Muscle layer of colon (tissue), 2 donors: ENCODE results near the gene COL5A1.
"Not testable (repeated sequence)": the region's sequence is repeated elsewhere in the genome, so short reads cannot be mapped to it uniquely, and the experiment has no call there.

ENCODE experiments used
- H3K27ac ChIP-seq: one replicate; pipeline ENCODE4 v1.7.0; 2013; ENCODE audit warnings: low read depth, mild to moderate bottlenecking, low read length, moderate library complexity
- H3K27me3 ChIP-seq, 2 donors: one replicate each; pipeline ENCODE4 v1.7.0; 2013; ENCODE audit warnings: low read length in 2 of 2, mild to moderate bottlenecking in 2 of 2; ENCODE audit not compliant: insufficient read depth in 2 of 2, control insufficient read depth in 1 of 2
- H3K36me3 ChIP-seq: one replicate; pipeline ENCODE4 v1.7.0; 2013; ENCODE audit warnings: mild to moderate bottlenecking, low read length; ENCODE audit not compliant: insufficient read depth
- H3K4me1 ChIP-seq: one replicate; pipeline ENCODE4 v1.7.0; 2013; ENCODE audit warnings: mild to moderate bottlenecking, low read length; ENCODE audit not compliant: insufficient read depth
- H3K4me3 ChIP-seq, 2 donors: one replicate each; pipeline ENCODE4 v1.7.0; 2013; ENCODE audit warnings: low read length in 2 of 2, low read depth in 1 of 2, mild to moderate bottlenecking in 1 of 2, moderate library complexity in 1 of 2
- H3K9ac ChIP-seq: one replicate; pipeline ENCODE4 v1.7.0; 2013; ENCODE audit warnings: low read length
- H3K9me3 ChIP-seq: one replicate; pipeline ENCODE4 v1.7.0; 2013; ENCODE audit warnings: mild to moderate bottlenecking, low read length
- donor health status: abdominal sarcoma.
- donor health status: Adenocarcinoma of cecum.

COL5A1 gene

DNA sequence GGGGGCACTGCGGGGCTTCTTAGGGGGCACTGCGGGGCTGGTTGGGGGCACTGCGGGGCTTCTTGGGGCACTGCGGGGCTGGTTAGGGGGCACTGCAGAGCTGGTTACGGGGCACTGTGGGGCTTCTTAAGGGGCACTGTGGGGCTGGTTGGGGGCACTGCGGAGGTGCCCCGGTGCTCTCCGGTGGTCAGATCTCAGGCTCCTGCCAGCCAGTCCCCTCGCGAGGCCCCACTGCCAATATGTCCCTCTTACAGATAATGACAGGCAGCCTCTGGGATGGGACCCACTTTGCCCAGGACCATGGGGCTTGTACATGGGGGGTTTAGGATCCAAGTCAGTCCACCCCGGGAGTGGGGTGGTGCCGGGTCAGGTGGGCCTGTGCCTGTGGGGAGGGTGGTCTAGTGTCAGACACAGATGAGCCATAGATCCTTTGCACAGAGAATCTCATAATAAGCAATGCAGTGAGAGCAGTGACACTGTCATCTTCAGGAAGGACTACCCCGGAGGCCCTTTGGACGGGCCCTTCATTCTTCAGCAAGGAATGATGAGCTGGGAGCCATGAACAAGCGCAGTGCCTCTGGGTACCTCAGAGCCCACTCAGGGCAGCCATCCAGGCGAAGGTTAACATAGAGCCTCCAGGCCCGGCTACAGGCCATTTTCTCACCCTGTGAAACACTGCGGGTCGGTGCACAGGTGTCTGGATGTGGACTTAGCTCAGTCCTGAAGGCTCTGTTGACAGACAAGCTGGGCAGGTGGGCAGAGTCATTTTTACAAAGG lies 38.2 kb downstream of the COL5A1 start:
- H3K4me1 ChIP-seq, result peaks cover 46% of the 10 kb centered on the region
- H3K27me3 ChIP-seq, result no peaks in the 10 kb centered on the region
- H3K9ac ChIP-seq, result no peak overlapping the region
- no peak overlapping the region for H3K4me3 ChIP-seq
- no peaks in the 10 kb centered on the region for H3K9me3 ChIP-seq
- H3K27ac ChIP-seq, result no peak overlapping the region
- H3K36me3 ChIP-seq, result no peaks in the 10 kb centered on the region

DNA sequence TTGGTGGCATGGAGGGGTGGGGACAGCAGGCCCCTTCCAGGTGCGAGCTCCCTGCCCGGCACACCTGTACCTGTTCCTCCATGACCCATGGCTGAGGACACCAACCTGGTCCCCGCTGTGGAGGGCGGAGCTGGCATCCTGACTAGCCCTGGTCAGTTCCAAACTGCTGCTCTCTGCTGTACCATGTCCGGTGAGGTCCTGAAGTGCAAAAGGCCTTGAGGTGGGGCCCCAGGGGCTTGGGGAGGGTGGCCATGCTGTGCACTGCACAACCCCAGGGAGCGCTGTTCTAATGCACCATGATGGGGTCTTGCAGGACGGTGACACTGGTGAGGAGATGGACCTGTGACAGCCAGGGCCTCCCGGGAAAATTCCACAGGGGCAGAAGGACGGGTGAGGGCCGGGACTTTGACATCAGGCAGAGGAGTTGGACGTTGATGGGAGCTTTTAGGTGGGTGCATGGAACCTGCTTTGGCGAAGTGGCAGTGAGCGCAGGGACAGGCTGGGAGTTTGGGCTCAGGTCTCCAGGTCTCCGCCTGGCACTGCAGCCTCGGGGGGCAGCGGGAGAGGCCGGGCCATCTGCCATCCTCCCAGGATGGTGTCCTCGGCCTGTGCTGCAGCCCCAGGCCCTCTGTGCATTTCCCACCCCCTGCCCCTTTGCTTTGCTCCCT lies 38.9 kb downstream of the COL5A1 start:
- Histone ChIP-seq H3K9me3 (no peaks in the 10 kb centered on the region), H3K9ac (no peak overlapping the region), H3K27ac (no peak overlapping the region), H3K4me3 (no peak overlapping the region), H3K27me3 (no peaks in the 10 kb centered on the region), H3K4me1 (peaks cover 46% of the 10 kb centered on the region), H3K36me3 (no peaks in the 10 kb centered on the region)

DNA sequence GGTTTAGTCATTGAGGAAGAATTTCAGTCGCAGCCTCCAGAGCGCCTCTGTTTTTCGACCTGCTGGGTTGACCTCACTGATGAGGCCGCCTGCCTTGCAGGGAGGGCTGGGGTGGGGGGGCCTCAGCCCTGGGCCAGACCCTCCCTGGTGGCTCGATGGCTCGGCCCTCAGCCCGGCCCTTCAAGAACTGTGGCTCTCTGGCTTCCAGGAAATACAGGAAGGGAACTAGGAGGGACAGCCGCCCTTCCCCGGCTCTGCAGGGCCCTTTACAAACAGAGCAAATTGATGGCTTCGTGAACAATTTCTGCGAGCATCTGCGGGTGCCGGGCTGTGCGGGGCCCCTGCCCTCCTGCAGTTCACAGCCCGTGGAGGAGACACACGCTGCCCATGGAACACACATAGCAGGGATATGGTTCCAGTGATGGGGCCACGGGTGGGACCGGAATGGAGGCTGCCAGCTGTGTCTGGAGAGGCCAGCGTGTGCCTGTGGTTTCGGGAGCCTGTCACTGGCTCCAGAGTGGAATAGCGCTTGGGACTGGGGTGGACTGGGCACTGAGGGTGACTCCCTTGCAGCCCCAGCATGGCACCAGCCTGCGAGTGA lies 39.6 kb downstream of the COL5A1 start:
- Histone ChIP-seq H3K4me1 (peaks cover 46% of the 10 kb centered on the region), H3K27me3 (no peaks in the 10 kb centered on the region), H3K4me3 (no peak overlapping the region), H3K9me3 (no peaks in the 10 kb centered on the region), H3K36me3 (no peaks in the 10 kb centered on the region), H3K9ac (no peak overlapping the region), H3K27ac (no peak overlapping the region)

DNA sequence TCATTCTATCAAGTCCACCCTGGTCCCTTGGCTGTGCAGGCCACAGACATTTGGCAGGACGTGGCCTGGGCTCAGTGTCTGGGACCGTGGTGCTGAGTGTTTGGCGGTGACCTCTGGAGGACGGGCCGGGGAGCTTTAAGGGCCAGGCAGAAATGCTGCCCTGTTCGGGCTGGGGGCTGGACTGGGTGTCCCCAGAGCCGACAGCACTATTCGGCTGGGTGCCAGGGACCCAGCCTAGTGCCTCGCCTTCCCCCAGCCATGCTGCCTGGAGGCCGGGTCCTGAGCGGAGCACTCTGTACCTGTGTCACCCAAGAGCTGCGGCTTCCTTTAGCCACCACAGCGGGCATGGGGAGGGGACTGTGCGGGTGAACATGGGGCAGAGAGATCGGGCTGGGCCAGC lies 40.4 kb downstream of the COL5A1 start:
- Histone ChIP-seq H3K4me1 (peaks cover 46% of the 10 kb centered on the region), H3K27ac (no peak overlapping the region), H3K9me3 (no peaks in the 10 kb centered on the region), H3K27me3 (no peaks in the 10 kb centered on the region), H3K9ac (no peak overlapping the region), H3K36me3 (no peaks in the 10 kb centered on the region), H3K4me3 (no peak overlapping the region)

DNA sequence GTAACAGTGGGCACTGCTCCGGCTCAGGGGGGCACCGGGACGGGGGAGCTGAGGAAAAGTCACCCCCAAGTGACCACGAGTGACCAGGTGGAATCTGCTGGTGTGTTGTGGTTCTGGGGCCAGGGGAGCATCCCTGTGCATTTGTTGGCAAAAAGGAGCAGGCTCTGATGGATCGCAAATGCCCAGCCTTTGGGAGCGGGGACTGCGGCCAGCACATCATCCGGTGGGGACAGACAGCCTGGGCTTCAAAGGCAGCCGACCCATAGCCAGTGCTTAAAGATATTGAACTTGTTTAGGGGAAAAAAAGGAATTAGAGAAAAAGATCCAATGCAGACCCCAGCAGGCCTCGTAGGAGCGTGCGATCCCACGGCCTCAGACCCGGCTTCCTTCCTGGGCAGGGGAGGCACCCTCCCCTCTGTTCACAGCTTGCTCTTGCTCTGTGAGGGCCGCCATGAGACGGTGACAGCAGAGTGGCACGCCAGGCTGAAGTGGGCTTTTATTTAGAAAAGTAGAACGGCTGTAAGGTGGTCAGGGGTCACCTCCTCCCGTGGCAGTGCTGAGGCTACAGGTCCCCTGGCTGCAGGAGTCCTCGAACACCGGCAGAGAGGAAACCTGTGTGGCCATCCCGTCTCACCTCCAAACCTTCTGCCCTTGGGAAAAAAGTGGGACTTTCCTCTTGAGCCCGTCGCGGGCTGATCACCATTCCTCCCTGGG lies 41.2 kb downstream of the COL5A1 start:
- Histone ChIP-seq H3K9ac (no peak overlapping the region), H3K4me1 (peaks cover 40% of the 10 kb centered on the region), H3K36me3 (no peaks in the 10 kb centered on the region), H3K27me3 (no peaks in the 10 kb centered on the region), H3K4me3 (no peak overlapping the region), H3K9me3 (no peaks in the 10 kb centered on the region), H3K27ac (no peak overlapping the region)

DNA sequence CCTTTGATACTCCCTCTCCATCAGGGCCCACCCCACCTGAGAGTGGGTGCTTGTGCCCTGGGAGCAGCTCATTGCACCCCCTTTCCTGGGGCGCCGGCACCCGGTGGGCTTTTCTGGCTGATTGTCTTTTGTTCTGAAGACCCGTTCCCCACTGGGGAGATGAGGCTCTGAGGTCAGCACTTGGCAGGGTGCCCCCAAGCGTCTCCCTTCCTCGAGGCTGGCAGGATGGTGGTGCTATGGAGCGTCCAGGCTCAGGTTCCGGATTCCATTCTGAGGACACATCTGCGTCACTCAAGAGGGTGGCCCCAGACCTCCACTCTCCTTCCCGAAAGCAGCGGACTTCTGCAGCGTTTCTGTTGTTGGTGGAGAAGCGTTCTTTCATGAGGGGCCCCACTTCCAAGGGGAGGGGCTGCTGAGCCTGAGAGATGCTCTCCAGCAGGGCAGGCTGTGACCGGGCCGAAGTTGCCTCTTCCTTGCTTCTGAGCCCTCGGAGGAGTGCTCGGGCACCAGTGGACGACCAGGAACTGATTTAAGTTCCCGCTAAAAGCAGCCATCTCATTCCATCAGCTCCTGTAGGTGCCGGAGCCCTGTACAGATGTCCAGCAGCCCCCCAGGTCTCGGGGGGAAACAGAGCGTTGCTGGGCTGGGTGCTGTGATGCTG lies 42.2 kb downstream of the COL5A1 start:
- H3K9ac ChIP-seq, result no peak overlapping the region
- H3K36me3 ChIP-seq, result no peaks in the 10 kb centered on the region
- H3K27ac ChIP-seq, result no peak overlapping the region
- H3K27me3 ChIP-seq, result no peaks in the 10 kb centered on the region
- peaks cover 30% of the 10 kb centered on the region for H3K4me1 ChIP-seq
- H3K9me3 ChIP-seq, result no peaks in the 10 kb centered on the region
- H3K4me3 ChIP-seq, result no peak overlapping the region

DNA sequence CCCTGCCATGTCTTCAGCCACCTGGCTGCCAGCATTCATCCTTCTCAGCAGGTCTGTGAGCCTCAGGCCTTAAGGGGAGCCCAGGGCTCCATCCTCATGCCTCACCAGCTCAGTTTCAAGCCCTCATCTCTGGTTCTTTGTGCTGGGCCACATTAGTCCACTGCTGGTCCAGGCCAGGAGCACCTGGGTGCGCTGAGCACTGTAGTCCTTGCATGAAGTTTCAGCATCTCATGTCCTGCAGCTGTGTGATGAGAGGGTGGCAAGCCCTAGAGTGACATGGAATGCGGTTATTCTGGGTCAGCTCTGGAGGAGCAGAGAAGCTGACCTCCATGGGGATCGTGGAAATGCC lies 42.7 kb downstream of the COL5A1 start:
- Histone ChIP-seq H3K27me3 (no peaks in the 10 kb centered on the region), H3K36me3 (no peaks in the 10 kb centered on the region), H3K4me3 (no peak overlapping the region), H3K9me3 (no peaks in the 10 kb centered on the region), H3K4me1 (peaks cover 34% of the 10 kb centered on the region), H3K9ac (no peak overlapping the region), H3K27ac (no peak overlapping the region)

DNA sequence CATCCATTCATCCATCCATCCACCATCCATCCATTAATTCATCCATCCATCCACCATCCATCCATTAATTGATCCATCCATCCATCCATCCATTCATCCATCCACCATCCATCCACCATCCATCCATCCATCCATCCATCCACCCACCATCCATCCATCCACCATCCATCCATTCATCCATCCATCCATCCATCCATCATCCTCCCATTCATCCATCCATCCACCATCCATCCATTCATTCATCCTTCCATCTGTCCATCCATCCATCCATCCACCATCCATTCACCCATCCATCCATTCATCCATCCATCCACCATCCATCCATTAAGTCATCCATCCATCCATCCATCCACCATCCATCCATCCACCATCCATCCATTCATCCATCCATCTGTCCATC lies 43.3 kb downstream of the COL5A1 start:
- not testable (repeated sequence) for H3K9me3 ChIP-seq, H3K36me3 ChIP-seq, H3K9ac ChIP-seq, H3K4me3 ChIP-seq, H3K27me3 ChIP-seq, H3K27ac ChIP-seq
- H3K4me1 ChIP-seq, result peaks cover 40% of the 10 kb centered on the region

DNA sequence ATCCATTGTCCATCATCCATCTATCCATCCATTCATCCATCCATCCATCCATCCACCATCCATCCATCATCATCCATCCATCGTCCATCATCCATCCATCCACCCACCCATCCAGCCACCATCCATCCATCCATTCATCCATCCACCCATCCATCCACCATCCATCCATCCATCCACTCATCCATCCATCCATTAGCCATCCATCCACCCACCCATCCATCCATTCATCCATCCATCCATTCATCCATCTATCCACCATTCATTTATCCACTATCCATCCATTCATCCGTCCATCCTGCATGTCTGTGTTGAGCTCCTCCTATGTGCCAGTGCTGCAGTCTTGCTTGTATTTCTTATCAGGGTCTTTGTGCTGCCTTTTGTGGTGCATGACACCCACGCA lies 44.2 kb downstream of the COL5A1 start:
- H3K4me1 ChIP-seq, result peaks cover 35% of the 10 kb centered on the region
- no peak overlapping the region for H3K4me3 ChIP-seq
- no peak overlapping the region for H3K9ac ChIP-seq
- H3K36me3 ChIP-seq, result no peaks in the 10 kb centered on the region
- no peaks in the 10 kb centered on the region for H3K27me3 ChIP-seq
- no peak overlapping the region for H3K27ac ChIP-seq
- no peaks in the 10 kb centered on the region for H3K9me3 ChIP-seq

DNA sequence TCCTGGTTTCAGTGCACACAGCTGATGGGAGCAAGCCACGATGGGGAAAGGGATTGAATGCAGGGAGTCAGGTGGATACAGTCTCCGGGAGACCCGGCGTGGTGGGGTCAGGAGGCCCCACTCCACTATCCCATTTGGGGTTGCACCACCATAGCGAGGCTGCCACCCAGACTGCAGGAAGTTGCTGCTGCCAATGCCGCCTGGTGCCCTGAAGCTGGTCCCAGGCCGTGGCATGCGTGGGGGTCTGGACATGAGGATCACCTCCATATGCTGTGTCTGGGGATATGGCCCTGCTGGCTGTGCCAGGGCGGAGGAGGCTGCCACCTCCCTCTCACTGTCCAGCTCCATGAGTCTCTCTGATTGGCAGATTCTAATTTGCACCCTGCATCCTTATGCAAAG lies 45.3 kb downstream of the COL5A1 start:
- Histone ChIP-seq H3K27ac (no peak overlapping the region), H3K9ac (no peak overlapping the region), H3K9me3 (no peaks in the 10 kb centered on the region), H3K4me1 (peaks cover 24% of the 10 kb centered on the region), H3K4me3 (no peak overlapping the region), H3K27me3 (no peaks in the 10 kb centered on the region), H3K36me3 (peaks cover 11% of the 10 kb centered on the region)

DNA sequence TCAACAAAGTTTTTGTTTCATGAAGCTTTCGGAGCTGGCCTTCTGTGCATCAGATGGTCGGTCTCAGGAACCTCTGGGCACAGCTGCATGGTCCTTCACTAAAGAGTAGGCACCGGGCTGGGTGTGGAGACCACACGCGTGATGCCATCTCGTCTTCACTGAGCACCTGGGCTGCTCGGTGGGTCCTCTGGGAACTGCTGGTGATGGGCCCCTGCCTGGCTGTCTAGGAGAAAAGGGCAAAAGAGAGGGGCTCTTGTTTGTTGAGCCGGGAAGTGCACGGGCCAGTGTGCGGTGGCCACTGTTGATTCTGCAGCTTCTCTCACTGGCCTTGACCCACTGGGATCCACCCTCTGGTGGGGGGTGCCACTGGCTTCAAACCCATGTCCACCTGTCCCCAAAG lies 46.0 kb downstream of the COL5A1 start:
- Histone ChIP-seq H3K27ac (no peak overlapping the region), H3K27me3 (no peaks in the 10 kb centered on the region), H3K9ac (no peak overlapping the region), H3K4me3 (no peak overlapping the region), H3K9me3 (no peaks in the 10 kb centered on the region), H3K36me3 (peaks cover 14% of the 10 kb centered on the region), H3K4me1 (peaks cover 18% of the 10 kb centered on the region)
